Body of pancreas (tissue), 4 donors: Measurements from ENCODE around the gene ZNF831. TPM values are rescaled to one million over a fixed set of nuclear protein-coding genes. Genes with fewer than 3 reads are reported as not detected.

Experiments
- ATAC-seq: fragments of 150-250 bp; one replicate; pipeline ENCODE4 v1.9.1; 2016
- DNase-seq, 4 donors: peaks; one replicate each; pipeline ENCODE4 v3.0.0-alpha.2; 2019
- H3K27ac ChIP-seq, 4 donors: fragments of 200-600 bp; sonication (generic); 1 replicate in 3 of 4; 2 replicates in 1 of 4; pipeline versions ENCODE4 v1.5.1 to v1.6.1; 2016 to 2019; ENCODE audit warnings: mild to moderate bottlenecking in 1 of 4, mixed read lengths in 1 of 4, moderate library complexity in 1 of 4
- H3K27me3 ChIP-seq, 2 donors: fragments of 200-600 bp; sonication (generic); one replicate each; pipeline ENCODE4 v1.6.0; 2016; ENCODE audit warnings: mild to moderate bottlenecking in 1 of 2
- H3K36me3 ChIP-seq, 2 donors: fragments of 200-600 bp; sonication (generic); replicated peaks in 1 of 2; 2 replicates each; pipeline ENCODE4 v1.5.1; 2016; ENCODE audit warnings: low read depth in 2 of 2; ENCODE audit not compliant: insufficient read depth in 1 of 2
- H3K4me1 ChIP-seq: fragments of 200-600 bp; sonication (generic); one replicate; pipeline ENCODE4 v1.6.0; 2016
- H3K4me3 ChIP-seq, 2 donors: fragments of 200-600 bp; sonication (generic); 1 replicate in 1 of 2; 2 replicates in 1 of 2; pipeline ENCODE4 v1.5.1; 2016 to 2019
- H3K9me3 ChIP-seq, 3 donors: fragments of 200-600 bp; sonication (generic); 1 replicate in 2 of 3; 2 replicates in 1 of 3; pipeline ENCODE4 v1.5.1; 2016
- POLR2A ChIP-seq, 3 donors: fragments of 450-650 bp; IDR thresholded peaks; one replicate each; pipeline ENCODE4 v1.6.1; 2016; ENCODE audit warnings: antibody characterized with exemption in 3 of 3, mild to moderate bottlenecking in 2 of 3
- WGBS, 2 donors: methylation state at CpG; one replicate each; pipeline ENCODE4 v1.1.5; 2017; 5-methylcytosine and 5-hydroxymethylcytosine counted together
- intact Hi-C: fragments of 100-400 bp; cut with DNase I; formaldehyde crosslinking; loops from one replicate; pipeline ENCODE4 v1.15.1; 2023
- total RNA-seq, 2 donors: library from RNA; depleted of rRNA; stranded (reverse); fragments of >200 nt; gene quantifications; one replicate each; pipeline ENCODE4 v1.1.0, GENCODE V29; 2016
- TF ChIP-seq, protein P1 (sequence below), 7 experiments: fragments of 450-650 bp in 4 of 7; fragments of 200-600 bp in 3 of 7; sonication (generic) in 3 of 7; IDR thresholded peaks; one replicate each; pipeline ENCODE4 v1.5.1; 2016 to 2019; ENCODE audit warnings: antibody characterized with exemption in 7 of 7

ZNF831 gene
- total RNA-seq, 2 donors from 2014 or later, result 0.66 to 1.6 TPM

DNA sequence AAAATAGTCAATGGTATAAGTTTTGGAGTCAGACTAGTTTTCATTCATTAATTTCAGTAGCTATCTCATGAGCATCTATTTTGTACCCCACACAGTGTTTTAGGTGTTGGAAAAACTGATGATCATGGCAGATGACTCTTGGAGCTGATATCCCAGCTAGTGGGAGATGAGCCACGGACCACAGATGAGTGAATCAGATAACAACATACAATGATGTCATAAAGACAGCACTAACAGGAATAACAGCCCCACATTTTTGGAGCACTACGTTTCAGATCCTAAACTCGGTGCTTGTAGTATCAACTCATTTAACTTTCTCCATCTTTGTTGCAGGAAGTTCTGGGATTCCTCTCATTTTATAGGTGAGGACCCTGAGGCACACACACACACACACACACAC is 69.0 kb downstream of the ZNF831 start:
- Histone ChIP-seq H3K27me3 (no peaks in the 10 kb centered on the region), H3K4me3 (no peak overlapping the region), H3K9me3 (no peaks in the 10 kb centered on the region), H3K4me1 (no peaks in the 10 kb centered on the region), H3K27ac (no peak overlapping the region), H3K36me3 (no peaks in the 10 kb centered on the region)
- 55 to 59% methylated on average over 3 of the region's 3 CpGs for WGBS, 2 donors
- no peak for TF ChIP-seq POLR2A (IDR thresholded peaks at IDR 0.05)
- TF ChIP-seq, protein P1, sequence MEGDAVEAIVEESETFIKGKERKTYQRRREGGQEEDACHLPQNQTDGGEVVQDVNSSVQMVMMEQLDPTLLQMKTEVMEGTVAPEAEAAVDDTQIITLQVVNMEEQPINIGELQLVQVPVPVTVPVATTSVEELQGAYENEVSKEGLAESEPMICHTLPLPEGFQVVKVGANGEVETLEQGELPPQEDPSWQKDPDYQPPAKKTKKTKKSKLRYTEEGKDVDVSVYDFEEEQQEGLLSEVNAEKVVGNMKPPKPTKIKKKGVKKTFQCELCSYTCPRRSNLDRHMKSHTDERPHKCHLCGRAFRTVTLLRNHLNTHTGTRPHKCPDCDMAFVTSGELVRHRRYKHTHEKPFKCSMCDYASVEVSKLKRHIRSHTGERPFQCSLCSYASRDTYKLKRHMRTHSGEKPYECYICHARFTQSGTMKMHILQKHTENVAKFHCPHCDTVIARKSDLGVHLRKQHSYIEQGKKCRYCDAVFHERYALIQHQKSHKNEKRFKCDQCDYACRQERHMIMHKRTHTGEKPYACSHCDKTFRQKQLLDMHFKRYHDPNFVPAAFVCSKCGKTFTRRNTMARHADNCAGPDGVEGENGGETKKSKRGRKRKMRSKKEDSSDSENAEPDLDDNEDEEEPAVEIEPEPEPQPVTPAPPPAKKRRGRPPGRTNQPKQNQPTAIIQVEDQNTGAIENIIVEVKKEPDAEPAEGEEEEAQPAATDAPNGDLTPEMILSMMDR (IDR thresholded peaks at IDR 0.05), result no peak
- no peak for ATAC-seq
- intact Hi-C loops, result no loop called here
- DNase-seq, result no peak

DNA sequence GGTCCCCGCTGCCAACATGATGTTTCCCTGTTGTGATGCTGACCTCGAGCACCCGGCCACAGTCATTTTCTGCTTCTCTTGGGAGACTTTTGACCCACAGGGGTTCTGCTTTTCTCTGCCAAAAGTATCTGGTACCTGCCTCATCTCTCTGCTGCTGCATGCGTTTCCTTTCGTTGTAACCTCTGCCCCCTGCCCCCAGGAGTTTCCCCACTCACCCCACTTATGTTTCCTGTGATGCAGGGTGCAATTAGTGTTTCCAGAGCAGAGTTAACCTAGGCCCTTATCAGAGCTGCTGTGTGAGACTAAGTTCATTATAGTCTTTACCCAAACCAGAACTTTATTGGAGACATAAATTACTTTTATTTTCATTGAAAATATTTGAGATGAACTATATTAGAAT is 71.6 kb downstream of the ZNF831 start:
- DNase-seq (no peak), ATAC-seq (no peak)
- no peaks in the 10 kb centered on the region for H3K27me3 ChIP-seq
- H3K36me3 ChIP-seq, result no peaks in the 10 kb centered on the region
- TF ChIP-seq, protein P1 (IDR thresholded peaks at IDR 0.05), result no peak
- no peak for TF ChIP-seq POLR2A (IDR thresholded peaks at IDR 0.05)
- WGBS, 2 donors, result 61 to 64% methylated on average over 5 of the region's 5 CpGs
- H3K4me1 ChIP-seq, result no peaks in the 10 kb centered on the region
- no peak overlapping the region for H3K4me3 ChIP-seq
- intact Hi-C loops, result no loop called here
- no peak overlapping the region for H3K27ac ChIP-seq
- H3K9me3 ChIP-seq, result no peaks in the 10 kb centered on the region

DNA sequence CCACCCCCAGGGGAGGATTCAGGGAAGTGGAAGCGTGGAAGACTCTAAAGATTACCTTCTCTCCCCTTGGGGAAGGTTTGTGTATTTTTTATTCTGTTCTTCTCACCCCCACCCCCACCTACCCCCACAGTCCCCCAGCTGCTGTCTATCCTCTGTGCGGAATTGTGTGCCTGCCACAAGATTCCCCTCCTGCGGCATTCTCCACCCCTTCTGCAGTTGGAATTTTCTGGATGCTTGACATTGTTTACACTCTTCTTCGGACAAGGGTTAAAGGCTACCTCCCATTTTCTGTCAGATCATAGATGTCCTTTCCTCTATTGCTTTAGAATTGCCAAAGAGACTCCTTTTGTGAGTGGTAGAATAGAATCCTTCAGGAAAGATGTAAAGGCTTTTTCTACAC is 76.4 kb downstream of the ZNF831 start:
- Histone ChIP-seq H3K4me1 (no peaks in the 10 kb centered on the region), H3K27ac (no peak overlapping the region), H3K4me3 (no peak overlapping the region), H3K9me3 (no peaks in the 10 kb centered on the region), H3K27me3 (no peaks in the 10 kb centered on the region), H3K36me3 (no peaks in the 10 kb centered on the region)
- ATAC-seq (no peak), DNase-seq (no peak)
- TF ChIP-seq POLR2A (IDR thresholded peaks at IDR 0.05), result no peak
- TF ChIP-seq, protein P1 (IDR thresholded peaks at IDR 0.05), result no peak
- WGBS, 2 donors, result 43 to 68% methylated on average over 4 of the region's 4 CpGs
- intact Hi-C loops, result no loop called here

DNA sequence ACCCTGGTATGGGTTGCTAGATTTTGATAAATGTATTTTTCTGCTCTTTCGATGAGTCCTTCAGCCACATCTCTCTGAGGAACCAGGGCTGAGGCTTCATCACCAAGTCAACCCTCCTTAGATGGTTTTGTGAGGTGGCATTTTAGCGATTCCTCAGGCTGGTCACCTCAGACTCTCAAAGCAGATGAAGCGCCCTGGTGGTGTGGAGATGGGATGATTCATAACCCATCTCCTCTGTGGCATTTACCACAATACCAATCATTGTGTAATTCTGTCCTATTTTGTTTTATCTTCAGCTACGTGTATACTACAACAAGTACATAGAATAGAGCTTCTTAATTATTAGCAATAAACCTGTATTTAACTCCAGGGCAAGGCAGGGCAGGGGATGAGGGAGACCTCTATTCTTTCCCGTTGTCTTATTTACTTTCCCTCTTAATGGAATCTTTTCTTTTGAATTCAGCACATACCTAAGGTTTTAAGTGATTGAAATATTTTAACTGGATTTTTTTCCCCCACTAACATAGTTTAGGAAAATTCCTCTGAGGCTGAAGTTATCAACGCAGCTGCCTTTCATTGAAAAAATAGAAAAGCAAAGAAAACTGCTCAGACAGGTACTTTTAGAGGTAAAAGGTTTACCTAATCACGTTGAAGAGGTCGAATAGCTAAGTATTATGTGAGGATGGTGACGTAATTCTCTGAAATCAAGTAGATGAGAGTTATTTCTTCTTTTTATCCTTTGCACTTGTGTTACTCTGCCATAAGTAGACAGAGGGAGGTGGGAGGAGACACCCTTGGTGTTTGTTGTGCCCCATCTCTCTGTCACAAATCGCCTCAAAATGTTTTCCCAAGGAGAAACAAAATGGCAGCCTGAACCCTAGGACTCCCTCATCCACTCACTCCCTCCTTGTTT is 79.3 kb downstream of the ZNF831 start:
- 34 to 38% methylated on average over 10 of the region's 10 CpGs for WGBS, 2 donors
- no peak overlapping the region for H3K27ac ChIP-seq

More for the DNA sequence above, 79.3 kb downstream of the ZNF831 start:
- Histone ChIP-seq H3K36me3 (no peaks in the 10 kb centered on the region), H3K9me3 (no peaks in the 10 kb centered on the region), H3K4me3 (no peak overlapping the region), H3K4me1 (no peaks in the 10 kb centered on the region), H3K27me3 (no peaks in the 10 kb centered on the region)
- TF ChIP-seq POLR2A (IDR thresholded peaks at IDR 0.05), result no peak
- TF ChIP-seq, protein P1 (IDR thresholded peaks at IDR 0.05), result no peak
- intact Hi-C loops, result no loop called here
- DNase-seq (no peak), ATAC-seq (no peak)
